ENCODE results near the gene RFESD.
"Not testable (repeated sequence)": the region's sequence is repeated elsewhere in the genome, so short reads cannot be mapped to it uniquely, and the experiment has no call there.

Gene RFESD

GRCh38 chr5:95631991-95632675, 14.4 kb upstream of the RFESD start:
- TF ChIP-seq, protein P1, sequence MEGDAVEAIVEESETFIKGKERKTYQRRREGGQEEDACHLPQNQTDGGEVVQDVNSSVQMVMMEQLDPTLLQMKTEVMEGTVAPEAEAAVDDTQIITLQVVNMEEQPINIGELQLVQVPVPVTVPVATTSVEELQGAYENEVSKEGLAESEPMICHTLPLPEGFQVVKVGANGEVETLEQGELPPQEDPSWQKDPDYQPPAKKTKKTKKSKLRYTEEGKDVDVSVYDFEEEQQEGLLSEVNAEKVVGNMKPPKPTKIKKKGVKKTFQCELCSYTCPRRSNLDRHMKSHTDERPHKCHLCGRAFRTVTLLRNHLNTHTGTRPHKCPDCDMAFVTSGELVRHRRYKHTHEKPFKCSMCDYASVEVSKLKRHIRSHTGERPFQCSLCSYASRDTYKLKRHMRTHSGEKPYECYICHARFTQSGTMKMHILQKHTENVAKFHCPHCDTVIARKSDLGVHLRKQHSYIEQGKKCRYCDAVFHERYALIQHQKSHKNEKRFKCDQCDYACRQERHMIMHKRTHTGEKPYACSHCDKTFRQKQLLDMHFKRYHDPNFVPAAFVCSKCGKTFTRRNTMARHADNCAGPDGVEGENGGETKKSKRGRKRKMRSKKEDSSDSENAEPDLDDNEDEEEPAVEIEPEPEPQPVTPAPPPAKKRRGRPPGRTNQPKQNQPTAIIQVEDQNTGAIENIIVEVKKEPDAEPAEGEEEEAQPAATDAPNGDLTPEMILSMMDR (IDR thresholded peaks at IDR 0.05; ENCODE audit: insufficient read depth, low read length, missing control alignments): no peak
- ChIA-PET POLR2A (interaction anchor here (0.6 to 1.2 kb wide), 2 partner anchors 15 to 221 kb away, joined by 3 read pairs; no protein-coding TSS in a partner anchor), CTCF (interaction anchor here (0.7 to 2.4 kb wide), 10 partner anchors 9 to 218 kb away, joined by 3 to 18 read pairs (median 4); partner anchors contain the start of gene RFESD)
- no peak for DNase-seq (ENCODE audit: low read depth, low spot score)
- H3K4me3 ChIP-seq (ENCODE audit: low read depth, low read length): no peak overlapping the region

DNA sequence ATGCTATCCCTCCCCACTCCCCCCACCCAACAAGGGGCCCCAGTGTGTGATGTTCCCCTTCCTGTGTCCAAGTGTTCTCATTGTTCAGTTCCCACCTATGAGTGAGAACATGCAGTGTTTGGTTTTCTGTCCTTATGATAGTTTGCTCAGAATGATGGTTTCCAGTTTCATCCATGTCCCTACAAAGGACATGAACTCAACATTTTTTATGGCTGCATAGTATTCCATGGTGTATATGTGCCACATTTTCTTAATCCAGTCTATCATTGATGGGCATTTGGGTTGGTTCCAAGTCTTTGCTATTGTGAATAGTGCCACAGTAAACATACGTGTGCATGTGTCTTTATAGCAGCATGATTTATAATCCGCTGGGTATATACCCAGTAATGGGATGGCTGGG, 13.6 kb upstream of the RFESD start:
- DNase-seq (ENCODE audit: low read depth, low spot score); H3K4me3 ChIP-seq (ENCODE audit: low read depth, low read length); POLR2A ChIA-PET: not testable (repeated sequence)
- CTCF ChIA-PET: interaction anchor here (0.7 to 2.4 kb wide), 2 partner anchors 9 to 31 kb away, joined by 3 to 18 read pairs; no protein-coding TSS in a partner anchor

DNA sequence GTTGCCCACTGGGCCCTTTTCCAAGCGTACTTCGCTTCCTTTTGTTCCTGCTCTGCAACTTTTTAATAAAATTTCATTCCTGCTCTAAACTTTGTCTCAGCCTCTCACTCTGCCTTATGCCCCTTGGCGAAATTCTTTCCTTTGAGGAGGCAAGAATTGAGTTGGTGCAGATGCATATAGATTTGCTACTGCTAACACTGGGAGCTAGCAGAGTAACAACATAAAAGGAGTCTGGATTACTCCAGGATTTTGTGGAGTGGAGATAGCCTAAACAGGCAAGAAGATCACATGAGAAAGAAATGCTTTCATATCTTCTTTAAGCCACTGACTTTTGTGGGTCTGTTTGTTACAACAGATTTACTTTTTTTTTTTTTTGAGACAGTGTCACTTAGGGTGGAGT, 12.9 kb upstream of the RFESD start:
- CTCF ChIA-PET: interaction anchor here (2.8 kb wide), 1 partner anchor 10 kb away, joined by 26 read pairs; no protein-coding TSS in a partner anchor
- no peak for DNase-seq (ENCODE audit: low read depth, low spot score)
- no peak overlapping the region for H3K4me3 ChIP-seq (ENCODE audit: low read depth, low read length)
- TF ChIP-seq, protein P1 (IDR thresholded peaks at IDR 0.05; ENCODE audit: insufficient read depth, low read length, missing control alignments): no peak
- POLR2A ChIA-PET: no interaction called here

DNA sequence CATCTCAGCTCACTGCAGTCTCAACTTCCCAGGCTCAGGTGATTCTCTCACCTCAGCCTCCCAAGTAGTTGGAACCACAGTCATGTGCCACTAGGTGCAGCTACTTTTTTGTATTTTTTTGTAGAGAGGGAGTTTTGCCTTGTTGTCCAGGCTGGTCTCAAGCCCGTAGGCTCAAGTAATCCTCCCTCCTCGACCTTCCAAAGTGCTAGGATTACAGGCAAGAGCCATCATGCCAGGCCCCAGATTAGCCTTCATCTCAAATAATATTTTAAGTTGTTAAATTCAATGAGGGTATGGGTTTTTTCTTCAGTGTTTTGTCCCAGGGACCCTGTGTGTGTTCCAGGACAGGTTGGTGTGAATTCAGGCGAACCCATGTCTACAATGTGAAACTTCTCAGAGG, 12.5 kb upstream of the RFESD start:
- TF ChIP-seq, protein P1 (IDR thresholded peaks at IDR 0.05; ENCODE audit: insufficient read depth, low read length, missing control alignments): no peak
- no peak overlapping the region for H3K4me3 ChIP-seq (ENCODE audit: low read depth, low read length)
- CTCF ChIA-PET: interaction anchor here (2.8 kb wide), 1 partner anchor 10 kb away, joined by 26 read pairs; no protein-coding TSS in a partner anchor
- POLR2A ChIA-PET: no interaction called here
- DNase-seq (ENCODE audit: low read depth, low spot score): no peak

DNA sequence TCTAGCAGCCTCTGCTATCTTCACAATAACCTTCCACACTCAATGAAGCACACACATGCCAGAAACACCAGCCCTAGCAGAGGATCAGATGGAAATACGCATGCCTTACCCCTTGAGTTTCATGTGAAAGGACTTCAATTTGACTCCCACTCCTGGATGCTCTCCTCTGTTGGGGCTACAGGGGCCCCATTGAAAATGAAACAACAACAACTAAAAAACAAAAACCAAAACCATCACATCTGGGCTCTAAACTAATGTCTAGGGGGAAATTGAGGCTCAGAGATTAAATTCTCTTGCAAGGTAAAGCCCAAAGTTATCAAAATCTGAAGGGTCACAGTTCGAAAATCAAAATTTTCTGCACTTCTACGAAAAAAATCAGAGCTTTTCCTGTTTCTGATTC, 7.9 kb upstream of the RFESD start:
- POLR2A ChIA-PET: no interaction called here
- CTCF ChIA-PET: interaction anchor here (0.7 to 1.5 kb wide), 2 partner anchors 208 to 210 kb away, joined by 3 to 7 read pairs; no protein-coding TSS in a partner anchor

GRCh38 chr5:95641741-95642220, 4.8 kb upstream of the RFESD start:
- POLR2A ChIA-PET: no interaction called here

More for the DNA sequence above, 7.9 kb upstream of the RFESD start:
- H3K4me3 ChIP-seq (ENCODE audit: low read depth, low read length): no peak overlapping the region
- TF ChIP-seq, protein P1 (IDR thresholded peaks at IDR 0.05; ENCODE audit: insufficient read depth, low read length, missing control alignments): no peak
- DNase-seq (ENCODE audit: low read depth, low spot score): no peak

More at GRCh38 chr5:95641741-95642220, 4.8 kb upstream of the RFESD start:
- H3K4me3 ChIP-seq (ENCODE audit: low read depth, low read length): no peak overlapping the region
- TF ChIP-seq, protein P1 (IDR thresholded peaks at IDR 0.05; ENCODE audit: insufficient read depth, low read length, missing control alignments): no peak
- CTCF ChIA-PET: interaction anchor here (0.9 to 8.4 kb wide), 11 partner anchors 8 to 216 kb away, joined by 3 to 222 read pairs (median 5); no protein-coding TSS in a partner anchor
- DNase-seq (ENCODE audit: low read depth, low spot score): no peak
